HAP-1 (cell line): ENCODE results near the gene UNC119B.

Experiments
- DNase-seq, 2 experiments: peaks; one replicate each; pipeline ENCODE4 v3.0.0-alpha.2; 2016 to 2020; ENCODE audit warnings: low spot score in 2 of 2
- H3K27me3 ChIP-seq: fragments of 250-450 bp; sonication (Bioruptor Pico); 2 replicates; pipeline ENCODE4 v1.5.1; 2020; ENCODE audit warnings: low read depth, mild to moderate bottlenecking, moderate library complexity
- H3K36me3 ChIP-seq: fragments of 250-450 bp; sonication (Bioruptor Pico); replicated peaks from 2 replicates; pipeline ENCODE4 v1.5.1; 2020; ENCODE audit warnings: mild to moderate bottlenecking
- H3K4me1 ChIP-seq: fragments of 250-450 bp; sonication (Bioruptor Pico); 2 replicates; pipeline ENCODE4 v1.5.1; 2020; ENCODE audit warnings: mild to moderate bottlenecking
- H3K4me3 ChIP-seq: fragments of 250-450 bp; sonication (Bioruptor Pico); 2 replicates; pipeline ENCODE4 v1.5.1; 2020; ENCODE audit warnings: mild to moderate bottlenecking, moderate library complexity
- H3K9me3 ChIP-seq: fragments of 250-450 bp; sonication (Bioruptor Pico); 2 replicates; pipeline ENCODE4 v1.5.1; 2020; ENCODE audit warnings: mild to moderate bottlenecking, moderate library complexity
- in situ Hi-C: fragments of 300-500 bp; cut with MboI; formaldehyde crosslinking; loops from 3 replicates; pipeline ENCODE4 v1.14.3; 2020; ENCODE audit warnings: low sequenced_read_pairs, inconsistent platforms, mixed read lengths

The UNC119B gene

DNA sequence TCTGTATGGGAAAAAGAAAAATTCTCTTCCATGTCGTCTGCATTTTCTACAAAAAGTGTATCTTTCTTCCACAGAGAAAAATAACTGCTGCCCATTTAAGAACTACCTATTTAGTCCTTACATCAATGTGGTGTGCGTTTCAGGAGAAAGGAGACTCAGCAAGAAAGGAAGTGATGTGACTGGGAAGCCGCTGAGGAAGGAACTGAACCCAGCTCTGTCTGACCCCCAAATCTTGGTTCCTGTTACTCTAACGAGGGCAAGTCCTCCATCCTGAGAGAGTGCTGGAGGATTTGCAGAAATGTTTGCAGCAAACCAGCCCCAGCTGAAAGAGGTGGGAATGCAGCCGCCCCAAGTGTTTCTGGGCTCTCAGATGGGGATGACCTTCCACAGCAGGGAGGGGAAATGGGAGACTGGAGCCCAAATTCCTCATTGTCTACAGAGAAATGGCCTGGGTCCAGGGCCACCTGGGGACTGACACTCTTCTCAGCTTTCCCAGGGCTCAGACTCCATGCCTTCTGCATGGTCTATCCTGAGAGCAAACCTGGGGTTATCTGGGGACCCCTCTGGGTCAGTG is 30.0 kb upstream of the UNC119B start:
- no peaks in the 10 kb centered on the region for H3K4me1 ChIP-seq
- no peaks in the 10 kb centered on the region for H3K27me3 ChIP-seq
- in situ Hi-C loops = no loop called here
- no peak overlapping the region for H3K4me3 ChIP-seq
- DNase-seq = no peak
- no peaks in the 10 kb centered on the region for H3K9me3 ChIP-seq
- no peaks in the 10 kb centered on the region for H3K36me3 ChIP-seq

DNA sequence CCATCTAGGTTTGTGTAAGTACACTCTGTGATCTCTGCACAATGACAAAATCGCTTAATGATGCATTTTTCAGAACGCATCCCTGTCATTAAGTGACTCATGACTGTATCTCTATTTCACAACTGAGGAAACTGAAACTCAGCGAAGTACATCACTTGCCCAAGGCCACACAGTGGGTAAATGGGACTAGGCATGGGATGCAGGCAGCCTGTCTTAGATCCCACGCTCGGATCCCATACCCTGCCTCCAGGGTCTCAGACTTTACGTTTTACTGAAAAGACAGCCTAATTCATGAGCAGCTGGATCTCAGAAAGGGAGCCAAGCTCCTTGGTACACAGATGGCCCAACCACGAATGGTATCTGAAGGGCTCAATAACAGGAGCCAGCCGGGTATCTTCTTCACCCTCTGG is 25.7 kb upstream of the UNC119B start:
- in situ Hi-C loops = no loop called here
- DNase-seq = no peak
- Histone ChIP-seq H3K9me3 (no peaks in the 10 kb centered on the region), H3K27me3 (no peaks in the 10 kb centered on the region), H3K36me3 (no peaks in the 10 kb centered on the region; the same call in 1 of the 2 replicates), H3K4me1 (peaks cover 6% of the 10 kb centered on the region), H3K4me3 (no peak overlapping the region)

GRCh38 chr12:120685522-120685921 is 24.7 kb upstream of the UNC119B start:
- H3K9me3 ChIP-seq = no peaks in the 10 kb centered on the region
- in situ Hi-C loops = no loop called here
- H3K4me3 ChIP-seq = no peak overlapping the region
- no peak for DNase-seq
- H3K4me1 ChIP-seq = peaks cover 10% of the 10 kb centered on the region
- no peaks in the 10 kb centered on the region; the same call in 1 of the 2 replicates for H3K36me3 ChIP-seq
- H3K27me3 ChIP-seq = no peaks in the 10 kb centered on the region

GRCh38 chr12:120686151-120686689 is 24.0 kb upstream of the UNC119B start:
- in situ Hi-C loops = no loop called here
- H3K27me3 ChIP-seq = no peaks in the 10 kb centered on the region
- peaks cover 14% of the 10 kb centered on the region for H3K4me1 ChIP-seq
- peak; percentile 98 to 99 for DNase-seq
- no peaks in the 10 kb centered on the region; the same call in 1 of the 2 replicates for H3K36me3 ChIP-seq
- H3K4me3 ChIP-seq = peak overlapping the region; percentile 50
- no peaks in the 10 kb centered on the region for H3K9me3 ChIP-seq

- peaks cover 14% of the 10 kb centered on the region for H3K4me1 ChIP-seq
- in situ Hi-C loops = no loop called here
- H3K4me3 ChIP-seq = peak within 1 kb of the TSS; percentile 50
- H3K27me3 ChIP-seq = no peaks in the 10 kb centered on the region
- DNase-seq = peak; percentile 97 to 99
- H3K36me3 ChIP-seq = no peaks in the 10 kb centered on the region; the same call in 1 of the 2 replicates
- H3K9me3 ChIP-seq = no peaks in the 10 kb centered on the region
Measured at GRCh38 chr12:120686690-120687577, 23.3 kb upstream of the UNC119B start, which contains the start of gene MLEC. TSS of gene MLEC (plus strand) at chr12:120687149. CDS start at chr12:120687297, 148 bp downstream.

DNA sequence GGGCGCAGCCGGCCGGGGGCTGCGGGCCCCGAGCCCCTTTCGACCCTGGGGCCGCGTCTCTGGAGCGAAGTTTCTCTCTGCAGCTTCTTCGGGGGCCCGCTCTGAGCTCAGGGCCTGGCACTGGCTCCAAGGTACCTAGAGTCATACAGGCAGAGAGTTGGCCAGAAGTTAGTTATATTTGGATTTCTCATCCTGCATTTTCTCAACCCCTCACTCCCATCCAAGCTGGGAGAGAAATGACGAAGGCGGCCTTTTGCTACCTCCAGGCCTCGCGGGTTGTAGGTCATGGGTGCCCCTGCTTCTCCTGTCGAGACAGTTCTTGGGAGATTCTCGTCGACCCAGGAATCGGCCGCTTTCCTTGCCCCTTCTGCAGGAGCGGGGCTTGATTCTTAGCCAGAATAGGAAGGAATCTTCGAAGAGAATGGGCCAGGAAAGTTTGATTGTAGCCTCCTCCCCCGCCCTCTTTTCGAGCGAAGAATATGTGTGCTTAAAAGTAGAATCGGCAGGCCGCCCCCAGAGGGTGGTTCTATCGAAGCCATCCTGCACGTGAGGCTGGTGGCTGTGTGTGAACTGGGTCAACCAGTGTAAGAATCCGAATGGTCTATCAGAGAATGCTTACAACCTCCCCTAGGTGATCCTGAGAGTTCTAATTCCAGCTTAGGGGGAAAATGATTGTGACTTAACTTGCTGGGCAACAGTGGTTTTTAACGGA is 22.5 kb upstream of the UNC119B start:
- in situ Hi-C loops = no loop called here
- no peaks in the 10 kb centered on the region for H3K9me3 ChIP-seq
- no peaks in the 10 kb centered on the region for H3K27me3 ChIP-seq
- peak in 1 of 2 experiments; percentile 53 for DNase-seq
- no peaks in the 10 kb centered on the region; the same call in none of the 2 replicates for H3K36me3 ChIP-seq
- peak overlapping the region; percentile 50 for H3K4me3 ChIP-seq
- H3K4me1 ChIP-seq = peaks cover 18% of the 10 kb centered on the region

DNA sequence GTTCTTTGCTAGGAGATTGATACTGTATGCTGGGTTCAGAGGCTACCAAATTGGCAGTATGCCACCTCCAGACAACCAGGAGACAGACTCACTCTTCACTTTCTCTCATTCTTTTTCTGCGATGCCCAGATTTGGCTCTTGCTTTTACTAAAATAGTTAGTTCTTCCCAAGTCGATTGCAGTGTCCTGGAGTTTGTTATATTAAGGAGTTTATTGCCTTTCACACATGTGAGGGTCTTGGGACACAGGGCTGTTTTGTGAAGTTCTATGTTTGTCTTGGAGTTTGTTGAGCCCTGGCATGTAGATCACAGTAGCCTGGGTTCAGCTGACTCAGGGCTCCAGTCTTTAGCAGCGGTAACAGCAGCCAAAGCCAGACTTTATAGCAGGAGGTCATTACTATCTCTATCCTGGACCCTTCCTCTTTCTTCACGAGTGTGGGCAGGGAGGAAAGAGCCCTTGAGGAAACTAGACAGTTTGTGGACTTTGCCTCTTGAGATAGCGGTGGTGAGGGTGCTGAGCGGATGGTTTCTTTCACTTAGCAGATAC is 21.7 kb upstream of the UNC119B start:
- DNase-seq = peak in 1 of 2 experiments; percentile 36
- H3K4me3 ChIP-seq = peak overlapping the region; percentile 50
- peaks cover 21% of the 10 kb centered on the region for H3K4me1 ChIP-seq
- in situ Hi-C loops = no loop called here
- no peaks in the 10 kb centered on the region; the same call in none of the 2 replicates for H3K36me3 ChIP-seq
- H3K9me3 ChIP-seq = no peaks in the 10 kb centered on the region
- H3K27me3 ChIP-seq = no peaks in the 10 kb centered on the region

GRCh38 chr12:120689397-120690082 is 20.7 kb upstream of the UNC119B start:
- peak overlapping the region; percentile 50 for H3K4me3 ChIP-seq
- H3K9me3 ChIP-seq = no peaks in the 10 kb centered on the region
- peaks cover 21% of the 10 kb centered on the region for H3K4me1 ChIP-seq
- H3K36me3 ChIP-seq = peaks cover 7% of the 10 kb centered on the region
- peak in 1 of 2 experiments; percentile 25 for DNase-seq
- no peaks in the 10 kb centered on the region for H3K27me3 ChIP-seq
- in situ Hi-C loops = no loop called here

GRCh38 chr12:120690083-120690450 is 20.2 kb upstream of the UNC119B start:
- DNase-seq = no peak
- Histone ChIP-seq H3K9me3 (no peaks in the 10 kb centered on the region), H3K4me3 (no peak overlapping the region), H3K4me1 (peaks cover 21% of the 10 kb centered on the region), H3K36me3 (peaks cover 12% of the 10 kb centered on the region), H3K27me3 (no peaks in the 10 kb centered on the region)
- in situ Hi-C loops = no loop called here

DNA sequence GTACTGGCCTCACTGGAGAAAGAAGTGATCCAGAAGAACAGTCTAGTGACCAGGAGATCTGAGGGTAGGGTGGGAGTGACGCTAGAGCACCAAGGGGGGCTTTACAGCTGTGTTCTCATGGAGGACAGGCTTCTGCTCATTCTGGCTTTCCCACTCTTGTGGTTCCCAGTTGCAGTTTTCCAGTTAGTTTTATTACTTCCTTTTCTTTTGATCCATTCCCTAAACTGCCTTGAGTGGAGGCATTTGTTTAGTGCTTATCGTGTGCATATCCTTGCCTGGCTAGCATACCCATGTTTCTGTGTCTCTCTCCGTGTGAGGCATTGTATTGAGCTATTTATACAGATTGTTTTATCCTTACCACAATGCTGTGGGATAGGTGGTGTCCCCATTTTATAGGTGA is 19.3 kb upstream of the UNC119B start:
- no peaks in the 10 kb centered on the region for H3K27me3 ChIP-seq
- no peak overlapping the region for H3K4me3 ChIP-seq
- in situ Hi-C loops = no loop called here
- no peak for DNase-seq
- H3K4me1 ChIP-seq = peaks cover 21% of the 10 kb centered on the region
- H3K9me3 ChIP-seq = no peaks in the 10 kb centered on the region
- H3K36me3 ChIP-seq = peaks cover 21% of the 10 kb centered on the region

DNA sequence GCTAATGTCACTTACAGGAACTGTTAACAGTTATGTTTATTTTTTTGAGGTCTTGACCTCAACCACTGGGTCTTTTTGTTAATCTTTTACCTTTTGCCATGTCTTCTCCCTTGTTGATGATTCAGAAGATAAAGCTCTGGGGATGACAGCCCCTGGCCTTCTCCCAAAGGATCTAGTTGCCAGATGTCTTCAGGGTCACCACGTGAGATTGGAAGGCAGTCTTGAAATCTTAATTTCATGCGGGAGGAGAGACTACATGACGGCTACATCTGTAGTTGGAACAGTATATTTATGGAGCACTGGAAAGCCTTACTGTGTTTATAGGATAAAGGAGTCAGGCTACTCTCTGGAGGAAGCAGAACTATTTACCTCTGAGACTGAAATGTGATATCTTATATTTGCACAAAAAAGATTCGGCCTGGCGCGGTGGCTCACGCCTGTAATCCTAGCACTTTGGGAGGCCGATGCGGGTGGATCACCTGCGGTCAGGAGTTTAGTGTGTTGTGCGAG is 17.7 kb upstream of the UNC119B start:
- Histone ChIP-seq H3K4me3 (no peak overlapping the region), H3K27me3 (no peaks in the 10 kb centered on the region), H3K36me3 (peaks cover 37% of the 10 kb centered on the region), H3K4me1 (peaks cover 21% of the 10 kb centered on the region), H3K9me3 (no peaks in the 10 kb centered on the region)
- in situ Hi-C loops = no loop called here
- DNase-seq = no peak

GRCh38 chr12:120693848-120694247 is 16.4 kb upstream of the UNC119B start:
- in situ Hi-C loops = no loop called here
- peaks cover 21% of the 10 kb centered on the region for H3K4me1 ChIP-seq

GRCh38 chr12:120696626-120697025 is 13.6 kb upstream of the UNC119B start:
- H3K36me3 ChIP-seq = peaks cover 73% of the 10 kb centered on the region
- H3K4me1 ChIP-seq = peaks cover 7% of the 10 kb centered on the region
- in situ Hi-C loops = no loop called here
- no peak for DNase-seq
- no peak overlapping the region for H3K4me3 ChIP-seq
- no peaks in the 10 kb centered on the region for H3K27me3 ChIP-seq
- H3K9me3 ChIP-seq = no peaks in the 10 kb centered on the region

More at GRCh38 chr12:120693848-120694247, 16.4 kb upstream of the UNC119B start:
- Histone ChIP-seq H3K36me3 (peaks cover 50% of the 10 kb centered on the region), H3K4me3 (no peak overlapping the region), H3K27me3 (no peaks in the 10 kb centered on the region), H3K9me3 (no peaks in the 10 kb centered on the region)
- DNase-seq = peak; percentile 45 to 60
